ENCODE results near the gene ARL8A. TPM values are rescaled to one million over a fixed set of nuclear protein-coding genes. Genes with fewer than 3 reads are reported as not detected.
"Not testable (repeated sequence)": the region's sequence is repeated elsewhere in the genome, so short reads cannot be mapped to it uniquely, and the experiment has no call there.

The ARL8A gene
- total RNA-seq, 2 experiments from 2014 or later: 38.2 to 40.4 TPM

- ChIA-PET CTCF (interaction anchor here (1.1 to 2.3 kb wide), 3 partner anchors 9 to 13 kb away, joined by 4 to 9 read pairs (median 7); partner anchors contain the start of gene PTPN7), POLR2A (no interaction called here)
- Mint-ChIP-seq H3K4me1 (ENCODE audit: low read depth) (peaks cover 9% of the 10 kb centered on the region), H3K9me3 (no peaks in the 10 kb centered on the region), H3K27ac (no peak overlapping the region), H3K36me3 (no peaks in the 10 kb centered on the region), H3K27me3 (no peaks in the 10 kb centered on the region), H3K4me3 (no peak overlapping the region)
- intact Hi-C loops (cut with micrococcal nuclease): no loop called here
- DNase-seq: no peak
Observed at GRCh38 chr1:202171292-202172014, 26.9 kb upstream of the ARL8A start.

GRCh38 chr1:202170726-202171125 is 26.2 kb upstream of the ARL8A start:
- Mint-ChIP-seq H3K27ac (no peak overlapping the region), H3K27me3 (no peaks in the 10 kb centered on the region), H3K4me1 (ENCODE audit: low read depth) (peaks cover 17% of the 10 kb centered on the region), H3K9me3 (no peaks in the 10 kb centered on the region), H3K36me3 (no peaks in the 10 kb centered on the region), H3K4me3 (no peak overlapping the region)
- CTCF ChIA-PET: interaction anchor here (0.6 to 2.3 kb wide), 5 partner anchors 8 to 16 kb away, joined by 3 to 9 read pairs (median 5); partner anchors contain the start of gene PTPN7
- intact Hi-C loops (cut with micrococcal nuclease): no loop called here
- DNase-seq: no peak
- POLR2A ChIA-PET: no interaction called here

- Mint-ChIP-seq H3K27ac (no peak overlapping the region), H3K4me3 (no peak overlapping the region), H3K9me3 (no peaks in the 10 kb centered on the region), H3K4me1 (ENCODE audit: low read depth) (peaks cover 31% of the 10 kb centered on the region), H3K27me3 (no peaks in the 10 kb centered on the region), H3K36me3 (no peaks in the 10 kb centered on the region)
- CTCF ChIA-PET: no interaction called here
- POLR2A ChIA-PET: no interaction called here
- intact Hi-C loops (cut with micrococcal nuclease): loop anchor here (10.0 kb wide), 1 partner anchor 716 kb away; the partner anchor contains the start of gene RABIF
- no peak for DNase-seq
Observed at GRCh38 chr1:202168861-202169260, 24.3 kb upstream of the ARL8A start.

GRCh38 chr1:202167708-202168415 is 23.3 kb upstream of the ARL8A start:
- CTCF ChIA-PET: no interaction called here
- intact Hi-C loops (cut with micrococcal nuclease): loop anchor here (10.0 kb wide), 1 partner anchor 717 kb away; the partner anchor contains the start of gene RABIF
- no peak overlapping the region for H3K27ac Mint-ChIP-seq
- no peaks in the 10 kb centered on the region for H3K9me3 Mint-ChIP-seq
- H3K4me1 Mint-ChIP-seq (ENCODE audit: low read depth): peaks cover 41% of the 10 kb centered on the region
- POLR2A ChIA-PET: interaction anchor here (0.9 kb wide), 1 partner anchor 15 kb away, joined by 3 read pairs; no protein-coding TSS in a partner anchor
- no peaks in the 10 kb centered on the region for H3K27me3 Mint-ChIP-seq
- no peak for DNase-seq
- H3K4me3 Mint-ChIP-seq: no peak overlapping the region
- no peaks in the 10 kb centered on the region for H3K36me3 Mint-ChIP-seq

- POLR2A ChIA-PET: interaction anchor here (0.9 kb wide), 1 partner anchor 16 kb away, joined by 3 read pairs; no protein-coding TSS in a partner anchor
- intact Hi-C loops (cut with micrococcal nuclease): loop anchor here (10.0 kb wide), 1 partner anchor 718 kb away; the partner anchor contains the start of gene RABIF
- H3K9me3 Mint-ChIP-seq, H3K4me3 Mint-ChIP-seq, H3K27ac Mint-ChIP-seq, H3K36me3 Mint-ChIP-seq, H3K27me3 Mint-ChIP-seq, DNase-seq, CTCF ChIA-PET: not testable (repeated sequence)
- peaks cover 49% of the 10 kb centered on the region for H3K4me1 Mint-ChIP-seq (ENCODE audit: low read depth)
Observed at GRCh38 chr1:202167054-202167453, 22.5 kb upstream of the ARL8A start.

GRCh38 chr1:202165942-202166843 is 21.7 kb upstream of the ARL8A start:
- POLR2A ChIA-PET: interaction anchor here (1.5 to 2.9 kb wide), 2 partner anchors 11 to 176 kb away, joined by 4 to 12 read pairs; partner anchors contain the start of gene UBE2T
- DNase-seq: peak; percentile 26
- peaks cover 57% of the 10 kb centered on the region for H3K4me1 Mint-ChIP-seq (ENCODE audit: low read depth)
- H3K9me3 Mint-ChIP-seq: no peaks in the 10 kb centered on the region
- H3K27ac Mint-ChIP-seq: peak overlapping the region; percentile 97
- CTCF ChIA-PET: interaction anchor here (0.7 to 2.9 kb wide), 5 partner anchors 11 to 178 kb away, joined by 3 to 16 read pairs (median 4); partner anchors contain the start of gene LGR6
- no peaks in the 10 kb centered on the region for H3K27me3 Mint-ChIP-seq
- H3K36me3 Mint-ChIP-seq: no peaks in the 10 kb centered on the region
- H3K4me3 Mint-ChIP-seq: peak overlapping the region; percentile 67
- intact Hi-C loops (cut with micrococcal nuclease): loop anchor here (10.0 kb wide), 1 partner anchor 719 kb away; the partner anchor contains the start of gene RABIF

- peaks cover 58% of the 10 kb centered on the region for H3K4me1 Mint-ChIP-seq (ENCODE audit: low read depth)
- peak; percentile 78 for DNase-seq
Observed at GRCh38 chr1:202165267-202165941, 20.9 kb upstream of the ARL8A start.

GRCh38 chr1:202164271-202165037 is 19.9 kb upstream of the ARL8A start:
- intact Hi-C loops (cut with micrococcal nuclease): loop anchor here (5.0 to 10.0 kb wide), 2 partner anchors 648 to 720 kb away; partner anchors contain the start of genes PCAT6 and RABIF
- peak overlapping the region; percentile 67 for H3K4me3 Mint-ChIP-seq

More at GRCh38 chr1:202165267-202165941, 20.9 kb upstream of the ARL8A start:
- H3K27ac Mint-ChIP-seq: peak overlapping the region; percentile 97
- peaks cover under 1% of the 10 kb centered on the region for H3K36me3 Mint-ChIP-seq
- ChIA-PET CTCF (interaction anchor here (0.7 to 2.9 kb wide), 6 partner anchors 10 to 179 kb away, joined by 3 to 16 read pairs (median 4); partner anchors contain the start of gene LGR6), POLR2A (interaction anchor here (0.6 to 2.9 kb wide), 4 partner anchors 11 to 656 kb away, joined by 3 to 12 read pairs (median 4); partner anchors contain the start of gene UBE2T)
- intact Hi-C loops (cut with micrococcal nuclease): loop anchor here (10.0 kb wide), 1 partner anchor 719 kb away; the partner anchor contains the start of gene RABIF
- no peaks in the 10 kb centered on the region for H3K27me3 Mint-ChIP-seq
- H3K9me3 Mint-ChIP-seq: no peaks in the 10 kb centered on the region
- H3K4me3 Mint-ChIP-seq: peak overlapping the region; percentile 67

GRCh38 chr1:202163281-202164270 is 19.0 kb upstream of the ARL8A start:
- intact Hi-C loops (cut with micrococcal nuclease): loop anchor here (5.0 to 10.0 kb wide), 2 partner anchors 649 to 721 kb away; partner anchors contain the start of genes PCAT6 and RABIF
- Mint-ChIP-seq H3K27me3 (no peaks in the 10 kb centered on the region), H3K4me3 (peak overlapping the region; percentile 89), H3K27ac (peak overlapping the region; percentile 97), H3K9me3 (no peaks in the 10 kb centered on the region), H3K4me1 (ENCODE audit: low read depth) (peaks cover 61% of the 10 kb centered on the region), H3K36me3 (peaks cover 16% of the 10 kb centered on the region)
- POLR2A ChIA-PET: interaction anchor here (0.5 to 5.6 kb wide), 6 partner anchors 9 to 857 kb away, joined by 3 to 57 read pairs (median 4); partner anchors contain the start of gene ARL8A
- CTCF ChIA-PET: interaction anchor here (1.1 to 5.0 kb wide), 7 partner anchors 8 to 30 kb away, joined by 4 to 50 read pairs (median 8); partner anchors contain the start of gene LGR6
- DNase-seq: peak; percentile 29

More at GRCh38 chr1:202164271-202165037, 19.9 kb upstream of the ARL8A start:
- ChIA-PET POLR2A (interaction anchor here (0.5 to 2.9 kb wide), 5 partner anchors 10 to 856 kb away, joined by 3 to 12 read pairs (median 4); partner anchors contain the start of gene UBE2T), CTCF (interaction anchor here (1.2 to 5.0 kb wide), 5 partner anchors 9 to 180 kb away, joined by 3 to 50 read pairs (median 5); partner anchors contain the start of gene LGR6)
- peak; percentile 87 for DNase-seq
- Mint-ChIP-seq H3K27ac (peak overlapping the region; percentile 97), H3K4me1 (ENCODE audit: low read depth) (peaks cover 57% of the 10 kb centered on the region), H3K9me3 (no peaks in the 10 kb centered on the region), H3K36me3 (peaks cover 7% of the 10 kb centered on the region), H3K27me3 (no peaks in the 10 kb centered on the region)
